Parathyroid adenoma (tissue), 2 donors: Measurements from ENCODE around the gene PIRT.

ENCODE experiments used
- H2AFZ ChIP-seq: fragments of 300-600 bp; sonication (generic); one replicate; pipeline ENCODE4 v1.7.0; 2017; ENCODE audit warnings: antibody characterized with exemption, mild to moderate bottlenecking
- H3K27ac ChIP-seq: fragments of 300-600 bp; sonication (generic); one replicate; pipeline ENCODE4 v1.7.0; 2017
- H3K27me3 ChIP-seq: fragments of 300-600 bp; sonication (generic); one replicate; pipeline ENCODE4 v1.7.0; 2017; ENCODE audit warnings: low read length; ENCODE audit not compliant: control insufficient read depth, insufficient read depth
- H3K36me3 ChIP-seq: fragments of 300-600 bp; sonication (generic); one replicate; pipeline ENCODE4 v1.7.0; 2017; ENCODE audit warnings: low read length; ENCODE audit not compliant: control insufficient read depth, insufficient read depth
- H3K4me1 ChIP-seq: fragments of 300-600 bp; sonication (generic); one replicate; pipeline ENCODE4 v1.7.0; 2017; ENCODE audit warnings: control low read depth
- H3K4me2 ChIP-seq: fragments of 300-600 bp; sonication (generic); one replicate; pipeline ENCODE4 v1.7.0; 2017; ENCODE audit warnings: low read length
- H3K4me3 ChIP-seq: fragments of 300-600 bp; sonication (generic); one replicate; pipeline ENCODE4 v1.7.0; 2017; ENCODE audit warnings: low read depth, low read length
- H3K79me2 ChIP-seq: fragments of 300-600 bp; sonication (generic); one replicate; pipeline ENCODE4 v1.7.0; 2017; ENCODE audit warnings: control low read depth
- H3K9ac ChIP-seq: fragments of 300-600 bp; sonication (generic); one replicate; pipeline ENCODE4 v1.7.0; 2017; ENCODE audit warnings: mild to moderate bottlenecking
- H3K9me3 ChIP-seq: fragments of 300-600 bp; sonication (generic); one replicate; pipeline ENCODE4 v1.7.0; 2017; ENCODE audit warnings: low read length; ENCODE audit not compliant: control insufficient read depth
- TF ChIP-seq, protein P1 (sequence below): fragments of 300-600 bp; sonication (generic); IDR thresholded peaks from one replicate; pipeline ENCODE4 v1.7.0; 2017; ENCODE audit warnings: antibody characterized with exemption, mild to moderate bottlenecking
- donor health status: primary hyperparathyroidism.

PIRT gene

DNA sequence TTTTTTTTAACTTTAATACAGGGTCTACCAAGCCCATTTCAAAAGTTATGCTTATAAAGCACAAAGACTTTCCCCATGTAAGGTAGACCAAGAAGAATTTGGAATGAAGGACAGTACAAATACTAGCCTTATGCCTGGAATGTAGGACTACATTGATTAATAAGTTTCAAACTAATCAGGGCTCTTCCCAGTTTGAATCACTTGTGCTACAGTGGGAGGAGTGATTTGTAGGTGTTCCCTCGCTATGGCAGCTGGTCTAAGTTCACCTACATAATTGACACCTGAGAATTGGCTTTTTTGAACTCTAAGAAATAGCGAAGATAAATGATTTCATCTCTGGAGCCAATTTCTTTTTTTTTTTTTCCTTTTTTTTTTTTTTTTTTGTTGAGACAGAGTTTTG is 52.6 kb downstream of the PIRT start:
- H3K4me2 ChIP-seq = no peak overlapping the region

DNA sequence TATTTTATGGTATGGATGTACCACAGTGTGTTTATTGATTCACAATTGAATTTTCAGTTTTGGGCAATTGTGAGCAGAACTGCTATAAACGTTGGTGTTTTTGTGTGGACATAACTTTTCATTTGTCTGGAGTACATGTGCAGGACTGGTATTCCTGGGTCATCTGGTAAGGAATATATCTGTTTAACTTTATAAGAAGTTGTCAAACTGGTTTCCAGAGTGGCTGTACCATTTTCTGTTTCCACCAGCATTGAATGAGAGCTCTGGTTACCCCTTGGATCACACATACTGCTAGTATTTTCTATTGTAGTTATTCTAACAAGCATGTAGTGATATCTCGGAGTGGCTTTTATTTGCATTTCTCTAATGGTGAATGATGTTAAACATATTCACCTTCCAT is 58.3 kb downstream of the PIRT start:
- Histone ChIP-seq H3K36me3 (no peaks in the 10 kb centered on the region), H3K4me1 (no peaks in the 10 kb centered on the region), H3K9me3 (no peaks in the 10 kb centered on the region), H3K27me3 (no peaks in the 10 kb centered on the region), H3K4me2 (no peak overlapping the region), H2AFZ (no peak overlapping the region), H3K9ac (no peak overlapping the region), H3K27ac (no peak overlapping the region), H3K4me3 (no peak overlapping the region), H3K79me2 (no peaks in the 10 kb centered on the region)
- TF ChIP-seq, protein P1, sequence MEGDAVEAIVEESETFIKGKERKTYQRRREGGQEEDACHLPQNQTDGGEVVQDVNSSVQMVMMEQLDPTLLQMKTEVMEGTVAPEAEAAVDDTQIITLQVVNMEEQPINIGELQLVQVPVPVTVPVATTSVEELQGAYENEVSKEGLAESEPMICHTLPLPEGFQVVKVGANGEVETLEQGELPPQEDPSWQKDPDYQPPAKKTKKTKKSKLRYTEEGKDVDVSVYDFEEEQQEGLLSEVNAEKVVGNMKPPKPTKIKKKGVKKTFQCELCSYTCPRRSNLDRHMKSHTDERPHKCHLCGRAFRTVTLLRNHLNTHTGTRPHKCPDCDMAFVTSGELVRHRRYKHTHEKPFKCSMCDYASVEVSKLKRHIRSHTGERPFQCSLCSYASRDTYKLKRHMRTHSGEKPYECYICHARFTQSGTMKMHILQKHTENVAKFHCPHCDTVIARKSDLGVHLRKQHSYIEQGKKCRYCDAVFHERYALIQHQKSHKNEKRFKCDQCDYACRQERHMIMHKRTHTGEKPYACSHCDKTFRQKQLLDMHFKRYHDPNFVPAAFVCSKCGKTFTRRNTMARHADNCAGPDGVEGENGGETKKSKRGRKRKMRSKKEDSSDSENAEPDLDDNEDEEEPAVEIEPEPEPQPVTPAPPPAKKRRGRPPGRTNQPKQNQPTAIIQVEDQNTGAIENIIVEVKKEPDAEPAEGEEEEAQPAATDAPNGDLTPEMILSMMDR = no peak

More for the DNA sequence above, 52.6 kb downstream of the PIRT start:
- Histone ChIP-seq H3K27ac (no peak overlapping the region), H3K27me3 (no peaks in the 10 kb centered on the region), H3K4me1 (no peaks in the 10 kb centered on the region), H3K36me3 (no peaks in the 10 kb centered on the region), H3K9ac (no peak overlapping the region), H3K9me3 (no peaks in the 10 kb centered on the region), H2AFZ (no peak overlapping the region), H3K79me2 (no peaks in the 10 kb centered on the region), H3K4me3 (no peak overlapping the region)
- TF ChIP-seq, protein P1 = no peak

DNA sequence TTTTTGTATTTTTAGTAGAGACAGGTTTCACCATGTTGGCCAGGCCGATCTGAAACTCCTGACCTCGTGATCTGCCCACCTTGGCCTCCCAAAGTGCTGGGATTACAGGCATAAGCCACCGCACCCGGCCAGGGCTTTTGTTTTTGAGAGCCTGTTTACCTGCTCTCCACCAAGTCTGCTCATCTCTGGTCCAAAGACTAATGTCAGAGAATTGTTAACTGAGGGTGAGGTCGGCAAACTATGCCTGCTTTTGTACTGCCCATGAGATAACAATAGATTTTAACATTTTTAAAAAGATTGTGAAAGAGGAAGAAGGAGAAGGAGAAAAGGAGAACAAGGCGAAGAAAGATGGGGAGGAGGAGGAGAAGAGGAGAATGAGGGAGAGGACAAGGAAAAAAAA is 60.0 kb downstream of the PIRT start:
- no peak overlapping the region for H3K9ac ChIP-seq
- TF ChIP-seq, protein P1 = no peak

DNA sequence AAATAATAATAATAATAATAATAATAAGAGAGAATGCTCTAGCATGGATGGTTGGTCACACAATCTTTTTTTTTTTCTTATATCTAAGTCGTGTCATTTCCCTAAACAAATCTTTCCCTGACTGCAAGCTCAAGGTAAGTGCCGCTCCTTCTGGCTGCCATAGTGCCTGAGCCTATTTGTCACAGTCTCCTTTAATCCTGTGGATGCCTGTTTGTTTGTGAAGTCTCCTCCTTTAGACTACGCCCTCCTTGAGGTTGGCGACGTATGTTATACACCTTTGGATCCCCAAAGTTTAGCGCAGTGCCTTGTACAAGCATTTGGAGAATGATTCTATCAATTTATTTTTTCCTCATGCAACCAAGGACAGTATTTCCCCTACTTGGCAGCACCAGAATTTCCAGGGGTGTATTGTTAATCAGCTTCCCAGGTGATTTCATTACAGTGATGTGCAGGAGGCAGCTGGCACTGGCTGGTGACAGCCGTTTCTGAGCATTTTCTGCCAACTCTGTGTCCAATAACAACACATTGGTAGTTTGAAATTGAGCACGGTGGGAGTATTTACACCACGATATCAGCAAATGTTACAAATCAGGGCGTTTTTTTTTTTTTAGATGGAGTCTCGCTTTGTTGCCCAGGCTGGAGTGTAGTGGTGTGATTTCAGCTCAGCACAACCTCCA is 60.6 kb downstream of the PIRT start:
- TF ChIP-seq, protein P1 = no peak
- no peak overlapping the region for H3K9ac ChIP-seq
- H3K4me2 ChIP-seq = no peak overlapping the region
- H3K4me1 ChIP-seq = no peaks in the 10 kb centered on the region
- H3K9me3 ChIP-seq = no peaks in the 10 kb centered on the region
- H3K79me2 ChIP-seq = no peaks in the 10 kb centered on the region
- no peaks in the 10 kb centered on the region for H3K27me3 ChIP-seq
- no peak overlapping the region for H3K27ac ChIP-seq
- H2AFZ ChIP-seq = no peak overlapping the region
- H3K4me3 ChIP-seq = no peak overlapping the region
- H3K36me3 ChIP-seq = no peaks in the 10 kb centered on the region

More for the DNA sequence above, 60.0 kb downstream of the PIRT start:
- H3K36me3 ChIP-seq = no peaks in the 10 kb centered on the region
- H3K9me3 ChIP-seq = no peaks in the 10 kb centered on the region
- H3K79me2 ChIP-seq = no peaks in the 10 kb centered on the region
- no peaks in the 10 kb centered on the region for H3K4me1 ChIP-seq
- H3K27ac ChIP-seq = no peak overlapping the region
- no peak overlapping the region for H3K4me3 ChIP-seq
- H3K4me2 ChIP-seq = no peak overlapping the region
- no peaks in the 10 kb centered on the region for H3K27me3 ChIP-seq
- no peak overlapping the region for H2AFZ ChIP-seq

DNA sequence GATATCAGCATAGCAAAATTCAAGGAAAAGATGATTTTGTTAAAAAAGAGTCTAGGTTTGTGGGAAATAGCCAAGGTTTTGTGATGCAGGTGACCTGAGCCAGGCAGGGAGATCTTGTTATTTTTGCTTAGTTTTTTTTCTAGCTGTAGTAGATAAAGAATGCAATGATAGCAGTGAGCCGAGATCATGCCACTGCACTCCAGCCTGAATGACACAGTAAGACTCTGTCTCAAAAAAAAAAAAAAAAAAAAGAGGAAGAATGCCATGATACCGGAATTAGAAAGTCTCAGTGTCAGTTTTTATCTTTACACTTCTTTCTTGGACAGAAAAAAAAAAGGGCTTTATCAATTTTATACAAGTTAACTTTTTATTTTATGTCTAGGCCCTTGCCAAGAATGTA is 61.5 kb downstream of the PIRT start:
- Histone ChIP-seq H3K9me3 (no peaks in the 10 kb centered on the region), H2AFZ (no peak overlapping the region), H3K4me3 (no peak overlapping the region), H3K36me3 (no peaks in the 10 kb centered on the region), H3K9ac (no peak overlapping the region), H3K4me2 (no peak overlapping the region), H3K27me3 (no peaks in the 10 kb centered on the region), H3K79me2 (no peaks in the 10 kb centered on the region), H3K4me1 (no peaks in the 10 kb centered on the region), H3K27ac (no peak overlapping the region)
- TF ChIP-seq, protein P1 = no peak
